Suprapubic skin (tissue), 3 donors: ENCODE results near the gene GRK5.

Experiments used
- CTCF ChIP-seq, 2 donors: fragments of 200-600 bp in 1 of 2; fragments of 450-650 bp in 1 of 2; sonication (generic) in 1 of 2; IDR thresholded peaks; one replicate each; pipeline ENCODE4 v1.5.1; 2016 to 2019; ENCODE audit warnings: antibody characterized with exemption in 2 of 2, mild to moderate bottlenecking in 1 of 2, moderate library complexity in 1 of 2
- POLR2A ChIP-seq, 2 donors: fragments of 450-650 bp; IDR thresholded peaks; one replicate each; pipeline ENCODE4 v1.6.1; 2017; ENCODE audit warnings: antibody characterized with exemption in 2 of 2, mild to moderate bottlenecking in 2 of 2, moderate library complexity in 2 of 2

GRCh38 chr10:119431034-119431772, 223.8 kb downstream of the GRK5 start:
- TF ChIP-seq CTCF (IDR thresholded peaks at IDR 0.05) (no peak), POLR2A (IDR thresholded peaks at IDR 0.05) (no peak)
